ENCODE results near the gene OR51T1.
"Not testable (repeated sequence)": the region's sequence is repeated elsewhere in the genome, so short reads cannot be mapped to it uniquely, and the experiment has no call there.

The OR51T1 gene

DNA sequence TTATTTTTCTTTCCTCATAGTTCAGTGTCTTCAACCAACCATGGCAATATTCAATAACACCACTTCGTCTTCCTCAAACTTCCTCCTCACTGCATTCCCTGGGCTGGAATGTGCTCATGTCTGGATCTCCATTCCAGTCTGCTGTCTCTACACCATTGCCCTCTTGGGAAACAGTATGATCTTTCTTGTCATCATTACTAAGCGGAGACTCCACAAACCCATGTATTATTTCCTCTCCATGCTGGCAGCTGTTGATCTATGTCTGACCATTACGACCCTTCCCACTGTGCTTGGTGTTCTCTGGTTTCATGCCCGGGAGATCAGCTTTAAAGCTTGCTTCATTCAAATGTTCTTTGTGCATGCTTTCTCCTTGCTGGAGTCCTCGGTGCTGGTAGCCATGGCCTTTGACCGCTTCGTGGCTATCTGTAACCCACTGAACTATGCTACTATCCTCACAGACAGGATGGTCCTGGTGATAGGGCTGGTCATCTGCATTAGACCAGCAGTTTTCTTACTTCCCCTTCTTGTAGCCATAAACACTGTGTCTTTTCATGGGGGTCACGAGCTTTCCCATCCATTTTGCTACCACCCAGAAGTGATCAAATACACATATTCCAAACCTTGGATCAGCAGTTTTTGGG, at the start of gene OR51T1:
Gene OR51T1 (plus strand): TSS at position 41 of the 641 bp plus-strand sequence. CDS start 0 bp downstream, at position 41.
- no peak within 1 kb of the TSS for H3K4me3 ChIP-seq (ENCODE audit: low read length)
- no peak for TF ChIP-seq ZNF274 (IDR thresholded peaks at IDR 0.05; ENCODE audit: low read depth, low read length)

DNA sequence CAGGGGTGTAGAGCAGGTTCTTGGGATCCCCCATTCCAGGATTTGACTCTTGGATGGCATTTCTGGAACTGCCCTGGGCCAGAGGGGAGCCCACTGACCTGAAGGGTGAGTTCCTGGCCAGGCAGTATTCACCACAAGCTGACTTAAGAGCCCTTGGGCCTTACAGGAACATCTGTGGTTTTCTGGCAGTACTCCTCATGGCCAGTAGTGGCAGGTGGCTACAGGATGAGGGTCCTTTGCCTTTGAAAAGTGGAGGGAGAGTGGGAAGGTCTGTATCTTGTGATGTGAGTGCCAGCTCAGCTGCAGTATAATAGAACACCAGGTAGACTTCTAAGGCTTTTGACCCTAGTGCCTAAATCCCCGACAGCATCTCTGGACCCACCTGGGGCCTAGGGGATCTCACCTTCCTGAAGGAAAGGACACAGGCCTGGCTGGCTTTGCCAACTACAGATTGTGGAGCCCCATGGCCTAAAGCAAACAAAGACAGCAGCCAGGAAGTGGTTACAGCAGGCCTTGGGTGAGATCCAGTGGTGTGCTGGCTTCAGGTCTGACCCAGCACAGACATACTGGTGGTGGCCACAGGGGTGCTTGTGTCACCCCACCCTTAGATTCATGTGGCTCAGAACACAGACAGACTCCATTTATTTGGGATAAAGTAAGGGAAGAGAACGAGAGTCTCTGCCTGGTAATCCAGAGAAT, 41.7 kb upstream of the OR51T1 start:
- no peak for TF ChIP-seq ZNF274 (IDR thresholded peaks at IDR 0.05; ENCODE audit: low read depth, low read length)

GRCh38 chr11:4848908-4849532, 32.7 kb upstream of the OR51T1 start, which contains the start of gene OR51S1:
TSS of gene OR51S1 (minus strand) at chr11:4849208. CDS start at chr11:4849208, 0 bp downstream.
- H3K4me3 ChIP-seq (ENCODE audit: low read length) = no peak within 1 kb of the TSS
- TF ChIP-seq ZNF274 (IDR thresholded peaks at IDR 0.05; ENCODE audit: low read depth, low read length) = no peak

More for the DNA sequence above, 41.7 kb upstream of the OR51T1 start:
- no peak overlapping the region for H3K4me3 ChIP-seq (ENCODE audit: low read length)

GRCh38 chr11:4851033-4851432, 30.7 kb upstream of the OR51T1 start:
- no peak for TF ChIP-seq ZNF274 (IDR thresholded peaks at IDR 0.05; ENCODE audit: low read depth, low read length)
- H3K4me3 ChIP-seq (ENCODE audit: low read length) = no peak overlapping the region

DNA sequence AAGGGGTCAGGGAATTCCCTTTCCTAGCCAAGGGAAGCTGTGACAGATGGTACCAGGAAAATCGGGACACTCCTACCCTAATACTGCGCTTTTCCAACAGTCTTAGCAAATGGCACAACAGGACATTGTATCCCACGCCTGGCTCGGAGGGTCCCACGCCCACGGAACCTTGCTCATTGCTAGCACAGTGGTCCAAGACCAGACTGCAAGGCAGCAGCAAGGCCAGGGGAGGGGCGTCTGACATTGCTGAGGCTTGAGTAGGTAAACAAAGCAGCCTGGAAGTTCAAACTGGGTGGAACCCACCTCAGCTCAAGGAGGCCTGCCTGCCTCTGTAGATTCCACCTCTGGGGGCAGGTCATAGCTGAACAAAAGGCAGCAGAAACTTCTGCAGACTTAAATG, 27.4 kb upstream of the OR51T1 start:
- not testable (repeated sequence) for H3K4me3 ChIP-seq (ENCODE audit: low read length)

- no peak overlapping the region for H3K4me3 ChIP-seq (ENCODE audit: low read length)
- no peak for TF ChIP-seq ZNF274 (IDR thresholded peaks at IDR 0.05; ENCODE audit: low read depth, low read length)
Measured at GRCh38 chr11:4862447-4863236, 19.1 kb upstream of the OR51T1 start.

- H3K4me3 ChIP-seq (ENCODE audit: low read length) = no peak overlapping the region
- no peak for TF ChIP-seq ZNF274 (IDR thresholded peaks at IDR 0.05; ENCODE audit: low read depth, low read length)
Measured at GRCh38 chr11:4863876-4864275, 17.8 kb upstream of the OR51T1 start.

- TF ChIP-seq ZNF274 (IDR thresholded peaks at IDR 0.05; ENCODE audit: low read depth, low read length) = no peak
Measured at GRCh38 chr11:4865855-4866254, 15.8 kb upstream of the OR51T1 start.

DNA sequence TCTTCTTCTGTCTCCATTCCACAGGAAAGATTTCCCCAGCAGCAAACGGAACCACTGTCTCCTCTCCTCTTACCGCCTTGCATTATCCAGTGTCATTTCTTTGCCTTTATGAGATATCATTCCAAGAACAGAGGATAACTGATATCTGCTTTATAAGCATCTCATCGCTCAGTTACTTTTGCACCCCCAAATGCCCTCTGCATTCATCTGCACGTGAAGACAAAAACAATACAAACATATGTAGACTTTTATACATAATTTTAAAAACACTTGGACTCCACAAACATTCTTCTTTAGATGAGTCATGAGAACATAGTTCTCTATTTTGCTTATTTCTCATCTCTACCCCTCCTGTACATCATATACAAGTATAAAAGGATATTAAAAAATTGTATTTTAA, 512 bp upstream of the OR51T1 start:
- no peak for TF ChIP-seq ZNF274 (IDR thresholded peaks at IDR 0.05; ENCODE audit: low read depth, low read length)
- no peak overlapping the region for H3K4me3 ChIP-seq (ENCODE audit: low read length)

More at GRCh38 chr11:4865855-4866254, 15.8 kb upstream of the OR51T1 start:
- H3K4me3 ChIP-seq (ENCODE audit: low read length) = no peak overlapping the region

- H3K4me3 ChIP-seq (ENCODE audit: low read length) = no peak overlapping the region
- TF ChIP-seq ZNF274 (IDR thresholded peaks at IDR 0.05; ENCODE audit: low read depth, low read length) = no peak
Measured at GRCh38 chr11:4882543-4882942, 843 bp downstream of the OR51T1 start.

DNA sequence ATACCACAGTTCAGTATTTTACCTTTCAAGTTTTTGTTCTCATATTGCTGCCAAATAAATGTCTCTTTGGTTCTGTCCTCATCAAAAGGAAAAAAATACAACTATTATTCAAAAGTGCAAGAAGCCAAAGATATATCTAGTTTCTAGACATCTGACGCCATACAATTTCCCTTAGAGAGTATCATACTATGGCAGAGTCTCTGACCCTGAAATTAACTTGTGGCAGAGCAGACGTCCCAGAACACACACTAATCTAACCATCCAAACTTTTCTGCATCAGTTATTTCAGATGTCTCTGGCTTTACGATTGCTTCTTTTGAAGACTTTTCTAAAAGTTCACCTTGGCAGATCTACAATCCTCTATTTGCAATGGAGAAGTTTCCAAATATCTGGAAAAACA, 2.7 kb downstream of the OR51T1 start:
- TF ChIP-seq ZNF274 (IDR thresholded peaks at IDR 0.05; ENCODE audit: low read depth, low read length) = no peak
- no peak overlapping the region for H3K4me3 ChIP-seq (ENCODE audit: low read length)

DNA sequence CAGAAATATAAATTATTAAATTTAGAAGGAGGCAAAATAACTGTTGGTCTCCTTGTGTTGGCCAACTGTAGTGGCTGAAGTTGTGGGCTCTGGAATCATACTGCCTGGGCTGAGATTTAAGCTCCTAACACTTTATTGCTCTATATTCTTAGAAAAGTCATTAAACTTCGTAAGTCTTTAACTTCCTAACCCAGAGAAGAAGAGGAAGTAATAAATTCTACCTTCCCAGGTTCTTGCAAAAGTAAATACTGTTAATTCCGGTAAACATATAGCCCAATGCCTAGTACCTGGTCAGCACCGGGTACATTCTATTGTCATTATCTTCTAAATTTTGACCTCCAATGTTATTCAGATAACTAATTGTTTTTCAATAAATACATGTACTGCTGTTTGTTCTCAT, 4.5 kb downstream of the OR51T1 start:
- TF ChIP-seq ZNF274 (IDR thresholded peaks at IDR 0.05; ENCODE audit: low read depth, low read length) = no peak
- no peak overlapping the region for H3K4me3 ChIP-seq (ENCODE audit: low read length)

DNA sequence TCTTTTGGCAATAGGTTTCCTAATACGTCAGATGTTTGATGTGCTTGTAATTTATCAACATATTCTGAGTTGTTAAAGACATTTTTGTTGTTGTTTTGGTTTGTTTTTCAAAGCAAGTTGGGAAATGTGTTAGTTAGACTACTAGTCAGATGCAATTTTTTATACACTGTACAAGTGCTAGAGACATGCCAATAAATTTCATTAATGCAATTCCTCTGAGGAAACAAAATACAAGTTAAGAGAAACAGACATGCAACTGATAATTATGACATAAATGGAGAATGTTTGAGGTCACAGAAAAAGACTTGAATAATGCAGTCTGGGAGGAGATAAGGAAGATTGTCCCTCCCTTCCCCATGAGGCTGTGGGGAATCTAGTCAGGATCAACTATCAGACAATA, 5.9 kb downstream of the OR51T1 start:
- no peak for TF ChIP-seq ZNF274 (IDR thresholded peaks at IDR 0.05; ENCODE audit: low read depth, low read length)
- no peak overlapping the region for H3K4me3 ChIP-seq (ENCODE audit: low read length)

DNA sequence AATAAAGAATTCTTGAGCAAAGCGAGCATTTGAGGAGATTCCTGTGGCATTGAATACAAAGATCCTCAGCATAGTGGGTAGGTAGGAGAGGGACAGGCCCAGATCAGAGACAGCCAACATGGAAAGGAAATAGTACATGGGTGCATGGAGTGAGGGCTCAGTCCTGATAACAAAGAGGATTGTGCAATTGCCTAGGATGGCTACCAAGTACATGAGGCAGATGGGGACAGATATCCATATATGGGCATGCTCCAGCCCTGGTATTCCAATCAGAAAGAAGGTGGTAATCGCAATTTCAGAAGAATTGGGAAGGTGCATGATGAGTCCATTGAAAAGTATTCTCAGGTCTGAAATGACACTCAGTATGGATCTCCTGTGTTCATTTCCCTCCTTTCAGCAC, 8.6 kb downstream of the OR51T1 start:
- TF ChIP-seq ZNF274 (IDR thresholded peaks at IDR 0.05; ENCODE audit: low read depth, low read length) = no peak
- H3K4me3 ChIP-seq (ENCODE audit: low read length) = no peak overlapping the region
